Astrocyte (in vitro differentiated cells and primary cell): Measurements from ENCODE around the gene TSPAN32. TPM values are rescaled to one million over a fixed set of nuclear protein-coding genes. Genes with fewer than 3 reads are reported as not detected.

Experiments
- DNase-seq: peaks from one replicate; pipeline ENCODE4 v3.0.0-alpha.2; 2010; ENCODE audit warnings: low read depth
- FAIRE-seq: peaks from 2 replicates; lab custom pipeline; 2011; peaks lifted over from hg19 to GRCh38; lab: Jason Lieb, UNC
- H2AFZ ChIP-seq: 2 replicates; pipeline ENCODE4 v1.6.0; 2012; ENCODE audit warnings: low read depth, low read length, inconsistent platforms
- H3K27ac ChIP-seq: 2 replicates; pipeline ENCODE4 v1.5.1; 2011; ENCODE audit warnings: low read depth, low read length, inconsistent platforms
- H3K27me3 ChIP-seq: 2 replicates; pipeline ENCODE4 v1.6.0; 2011; ENCODE audit warnings: low read length, inconsistent platforms; ENCODE audit not compliant: insufficient read depth
- H3K36me3 ChIP-seq: 2 replicates; pipeline ENCODE4 v1.5.1; 2011; ENCODE audit warnings: low read length, inconsistent platforms; ENCODE audit not compliant: insufficient read depth
- H3K4me1 ChIP-seq: 2 replicates; pipeline ENCODE4 v1.5.1; 2011; ENCODE audit warnings: low read length, inconsistent platforms; ENCODE audit not compliant: insufficient read depth
- H3K4me2 ChIP-seq: 2 replicates; pipeline ENCODE4 v1.6.0; 2012; ENCODE audit warnings: low read length, inconsistent platforms
- H3K4me3 ChIP-seq: 2 replicates; pipeline ENCODE4 v1.5.1; 2011; ENCODE audit warnings: low read depth, mild to moderate bottlenecking, low read length, inconsistent platforms; ENCODE audit not compliant: insufficient read depth
- H3K79me2 ChIP-seq: 2 replicates; pipeline ENCODE4 v1.6.0; 2012; ENCODE audit warnings: mild to moderate bottlenecking, low read length, inconsistent platforms; ENCODE audit not compliant: insufficient read depth
- H3K9ac ChIP-seq: 2 replicates; pipeline ENCODE4 v1.6.0; 2012; ENCODE audit warnings: mild to moderate bottlenecking, low read length, inconsistent platforms
- H3K9me3 ChIP-seq: 2 replicates; pipeline ENCODE4 v1.5.1; 2012; ENCODE audit warnings: low read depth, mild to moderate bottlenecking, low read length, inconsistent platforms; ENCODE audit not compliant: insufficient read depth
- H4K20me1 ChIP-seq: 2 replicates; pipeline ENCODE4 v1.6.0; 2012; ENCODE audit warnings: low read length, inconsistent platforms; ENCODE audit not compliant: insufficient read depth
- H3K27ac Mint-ChIP-seq: one replicate; pipeline ENCODE4 v1.8.0; 2021; ENCODE audit warnings: mild to moderate bottlenecking, mixed read lengths; ENCODE audit not compliant: unreplicated experiment
- H3K27me3 Mint-ChIP-seq: one replicate; pipeline ENCODE4 v1.8.0; 2021; ENCODE audit warnings: low read depth, mixed read lengths; ENCODE audit not compliant: unreplicated experiment
- H3K36me3 Mint-ChIP-seq: one replicate; pipeline ENCODE4 v1.8.0; 2021; ENCODE audit warnings: low read depth, mixed read lengths; ENCODE audit not compliant: unreplicated experiment
- H3K4me1 Mint-ChIP-seq: one replicate; pipeline ENCODE4 v1.8.0; 2021; ENCODE audit warnings: low read depth, mixed read lengths; ENCODE audit not compliant: unreplicated experiment
- H3K4me3 Mint-ChIP-seq: one replicate; pipeline ENCODE4 v1.8.0; 2021; ENCODE audit warnings: mild to moderate bottlenecking, moderate library complexity, mixed read lengths; ENCODE audit not compliant: unreplicated experiment
- H3K9me3 Mint-ChIP-seq: one replicate; pipeline ENCODE4 v1.8.0; 2021; ENCODE audit warnings: mild to moderate bottlenecking, mixed read lengths; ENCODE audit not compliant: unreplicated experiment
- EZH2 ChIP-seq: IDR thresholded peaks from 2 replicates; pipeline ENCODE4 v1.6.1; 2012; ENCODE audit warnings: mild to moderate bottlenecking, low read length, inconsistent platforms; ENCODE audit not compliant: insufficient read depth
- total RNA-seq: library from RNA; stranded (reverse); gene quantifications from 2 replicates; pipeline ENCODE4 v1.2.1, GENCODE V29; 2021
- TF ChIP-seq, protein P1 (sequence below): IDR thresholded peaks from 2 replicates; pipeline ENCODE4 v1.5.1; 2011; ENCODE audit warnings: low read depth, mild to moderate bottlenecking, inconsistent platforms, low read length, moderate library complexity; ENCODE audit not compliant: insufficient read depth

The TSPAN32 gene
- total RNA-seq, 1 donor from 2014 or later = not detected

DNA sequence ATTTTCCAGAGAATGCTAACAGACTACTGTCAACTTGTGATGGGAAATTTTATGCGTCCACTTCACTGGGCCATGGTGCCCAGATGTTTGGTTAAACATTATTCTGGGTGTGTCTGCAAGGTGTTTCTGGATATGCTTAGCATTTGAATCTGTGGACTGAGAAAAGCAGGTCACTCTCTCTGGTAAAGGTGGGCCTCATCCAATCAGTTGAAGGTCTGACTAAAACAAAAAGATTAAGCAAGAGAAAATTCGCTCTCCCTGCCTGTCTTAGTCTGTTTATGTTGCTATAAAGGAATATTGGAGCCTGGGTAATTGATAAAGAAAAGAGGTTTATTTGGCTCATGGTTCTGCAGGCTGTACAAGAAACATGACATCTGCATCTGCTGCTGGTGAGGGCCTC lies 43.2 kb downstream of the TSPAN32 start:
- Histone ChIP-seq H3K9ac (no peak overlapping the region), H3K4me2 (no peak overlapping the region), H4K20me1 (no peaks in the 10 kb centered on the region), H2AFZ (no peak overlapping the region), H3K79me2 (no peaks in the 10 kb centered on the region), H3K9me3 (peaks cover 6% of the 10 kb centered on the region), H3K4me1 (no peaks in the 10 kb centered on the region), H3K27me3 (peaks cover under 1% of the 10 kb centered on the region), H3K4me3 (no peak overlapping the region), H3K36me3 (no peaks in the 10 kb centered on the region), H3K27ac (no peak overlapping the region)
- H3K36me3 Mint-ChIP-seq = peaks cover 11% of the 10 kb centered on the region
- H3K27ac Mint-ChIP-seq = no peak overlapping the region
- peaks cover 29% of the 10 kb centered on the region for H3K27me3 Mint-ChIP-seq
- H3K4me1 Mint-ChIP-seq = no peaks in the 10 kb centered on the region
- FAIRE-seq (no peak), DNase-seq (no peak)
- TF ChIP-seq EZH2 = no peak
- TF ChIP-seq, protein P1, sequence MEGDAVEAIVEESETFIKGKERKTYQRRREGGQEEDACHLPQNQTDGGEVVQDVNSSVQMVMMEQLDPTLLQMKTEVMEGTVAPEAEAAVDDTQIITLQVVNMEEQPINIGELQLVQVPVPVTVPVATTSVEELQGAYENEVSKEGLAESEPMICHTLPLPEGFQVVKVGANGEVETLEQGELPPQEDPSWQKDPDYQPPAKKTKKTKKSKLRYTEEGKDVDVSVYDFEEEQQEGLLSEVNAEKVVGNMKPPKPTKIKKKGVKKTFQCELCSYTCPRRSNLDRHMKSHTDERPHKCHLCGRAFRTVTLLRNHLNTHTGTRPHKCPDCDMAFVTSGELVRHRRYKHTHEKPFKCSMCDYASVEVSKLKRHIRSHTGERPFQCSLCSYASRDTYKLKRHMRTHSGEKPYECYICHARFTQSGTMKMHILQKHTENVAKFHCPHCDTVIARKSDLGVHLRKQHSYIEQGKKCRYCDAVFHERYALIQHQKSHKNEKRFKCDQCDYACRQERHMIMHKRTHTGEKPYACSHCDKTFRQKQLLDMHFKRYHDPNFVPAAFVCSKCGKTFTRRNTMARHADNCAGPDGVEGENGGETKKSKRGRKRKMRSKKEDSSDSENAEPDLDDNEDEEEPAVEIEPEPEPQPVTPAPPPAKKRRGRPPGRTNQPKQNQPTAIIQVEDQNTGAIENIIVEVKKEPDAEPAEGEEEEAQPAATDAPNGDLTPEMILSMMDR = no peak
- peaks cover 41% of the 10 kb centered on the region for H3K9me3 Mint-ChIP-seq
- H3K4me3 Mint-ChIP-seq = no peak overlapping the region

DNA sequence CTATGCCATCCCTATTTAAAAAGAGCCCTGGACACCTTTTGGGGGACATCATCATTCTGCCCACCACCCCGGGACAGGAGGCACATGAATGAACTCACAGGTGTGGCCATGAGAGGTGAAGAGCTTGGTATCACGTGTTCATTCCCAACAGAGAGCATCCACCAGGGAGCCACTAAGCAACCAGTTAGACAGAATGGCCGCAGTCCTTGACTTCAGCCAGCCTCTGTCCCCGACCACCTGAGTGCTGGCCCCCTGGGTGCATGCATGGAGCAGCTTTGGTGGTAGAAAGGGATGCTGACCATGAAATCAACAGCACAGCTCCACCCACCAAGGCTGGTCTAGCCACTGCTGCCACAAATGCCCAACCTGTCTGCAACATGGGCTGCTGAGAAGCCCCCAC lies 44.2 kb downstream of the TSPAN32 start:
- TF ChIP-seq, protein P1 = no peak
- TF ChIP-seq EZH2 = no peak

DNA sequence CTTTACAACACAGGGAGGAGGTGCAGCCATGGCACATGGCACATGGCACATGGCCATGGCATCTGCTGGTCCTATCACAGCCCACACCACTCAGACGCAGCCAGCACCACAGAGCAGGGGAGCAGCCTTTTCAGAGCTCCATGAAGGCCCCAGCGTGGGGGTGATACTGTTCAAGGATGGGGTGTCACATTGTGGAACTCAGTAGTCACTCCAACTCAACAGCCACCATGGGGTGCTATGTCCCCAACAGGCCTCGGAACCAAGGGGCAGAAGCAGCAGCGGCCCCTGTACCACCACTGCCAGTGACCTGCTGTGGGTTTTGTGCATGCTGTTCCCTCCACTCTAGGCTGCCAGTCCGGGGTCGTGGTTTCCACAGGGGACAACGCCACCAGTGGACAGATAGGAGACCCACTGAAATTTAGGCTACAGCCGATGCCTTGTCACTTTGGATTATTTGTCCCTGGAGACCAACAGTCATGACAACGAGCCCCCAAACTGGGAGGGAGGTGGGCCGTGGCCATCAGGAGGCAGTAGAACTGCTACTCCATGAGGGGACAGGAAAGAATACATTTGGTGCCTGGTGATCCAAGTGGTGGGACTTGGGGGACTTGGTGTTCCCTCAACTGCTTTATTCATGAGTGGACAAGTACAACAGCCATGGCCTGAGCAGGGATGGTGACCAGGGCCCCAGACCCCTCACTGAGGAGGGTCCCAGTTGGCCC lies 44.9 kb downstream of the TSPAN32 start:
- Histone ChIP-seq H3K27ac (no peak overlapping the region), H3K9me3 (peaks cover 6% of the 10 kb centered on the region), H3K79me2 (no peaks in the 10 kb centered on the region), H4K20me1 (no peaks in the 10 kb centered on the region), H3K9ac (no peak overlapping the region), H3K4me3 (no peak overlapping the region), H3K4me2 (no peak overlapping the region), H2AFZ (no peak overlapping the region), H3K27me3 (peaks cover 2% of the 10 kb centered on the region), H3K36me3 (no peaks in the 10 kb centered on the region), H3K4me1 (no peaks in the 10 kb centered on the region)
- Mint-ChIP-seq H3K27me3 (peaks cover 37% of the 10 kb centered on the region), H3K36me3 (peaks cover 13% of the 10 kb centered on the region), H3K4me3 (no peak overlapping the region), H3K27ac (no peak overlapping the region), H3K4me1 (no peaks in the 10 kb centered on the region), H3K9me3 (peaks cover 51% of the 10 kb centered on the region)
- TF ChIP-seq, protein P1 = no peak
- TF ChIP-seq EZH2 = no peak
- no peak for DNase-seq
- FAIRE-seq = no peak

More for the DNA sequence above, 44.2 kb downstream of the TSPAN32 start:
- peaks cover 13% of the 10 kb centered on the region for H3K36me3 Mint-ChIP-seq
- H3K4me1 Mint-ChIP-seq = no peaks in the 10 kb centered on the region
- no peak for FAIRE-seq
- Histone ChIP-seq H2AFZ (no peak overlapping the region), H3K9ac (no peak overlapping the region), H3K27ac (no peak overlapping the region), H3K36me3 (no peaks in the 10 kb centered on the region), H3K9me3 (peaks cover 6% of the 10 kb centered on the region), H3K79me2 (no peaks in the 10 kb centered on the region), H3K4me2 (no peak overlapping the region), H3K4me3 (no peak overlapping the region), H4K20me1 (no peaks in the 10 kb centered on the region), H3K4me1 (no peaks in the 10 kb centered on the region), H3K27me3 (peaks cover 2% of the 10 kb centered on the region)
- no peak overlapping the region for H3K4me3 Mint-ChIP-seq
- H3K27ac Mint-ChIP-seq = no peak overlapping the region
- H3K9me3 Mint-ChIP-seq = peaks cover 48% of the 10 kb centered on the region
- H3K27me3 Mint-ChIP-seq = peaks cover 31% of the 10 kb centered on the region
- DNase-seq = no peak
